Spleen (tissue), 11 donors: ENCODE data around the gene ZMYND8. TPM values are rescaled to one million over a fixed set of nuclear protein-coding genes. Genes with fewer than 3 reads are reported as not detected.

Experiments used
- DNase-seq: peaks from one replicate; pipeline ENCODE4 v3.0.0-alpha.2; 2020
- H3K27ac ChIP-seq, 8 donors: fragments of 200-600 bp; sonication (generic) in 7 of 8; 1 replicate in 4 of 8; 2 replicates in 4 of 8; pipeline versions ENCODE4 v1.5.0 to v1.8.0; 2016 to 2021; ENCODE audit warnings: inconsistent platforms in 4 of 8, mild to moderate bottlenecking in 4 of 8, moderate library complexity in 1 of 8
- H3K27me3 ChIP-seq, 7 donors: fragments of 200-600 bp; sonication (generic) in 6 of 7; replicated peaks in 1 of 7; 1 replicate in 4 of 7; 2 replicates in 3 of 7; pipeline versions ENCODE4 v1.5.0 to v1.8.0; 2016 to 2021; ENCODE audit warnings: inconsistent platforms in 3 of 7, mild to moderate bottlenecking in 1 of 7
- H3K36me3 ChIP-seq, 6 donors: fragments of 200-600 bp; sonication (generic) in 5 of 6; 1 replicate in 4 of 6; 2 replicates in 2 of 6; pipeline versions ENCODE4 v1.5.0 to v1.8.0; 2016 to 2021; ENCODE audit warnings: inconsistent platforms in 2 of 6
- H3K4me1 ChIP-seq, 6 donors: fragments of 200-600 bp; sonication (generic) in 5 of 6; 1 replicate in 3 of 6; 2 replicates in 3 of 6; pipeline versions ENCODE4 v1.5.0 to v1.8.0; 2016 to 2021; ENCODE audit warnings: inconsistent platforms in 3 of 6
- H3K4me3 ChIP-seq, 8 donors: fragments of 200-600 bp; sonication (generic) in 7 of 8; 1 replicate in 4 of 8; 2 replicates in 4 of 8; pipeline versions ENCODE4 v1.5.0 to v1.8.0; 2016 to 2021; ENCODE audit warnings: inconsistent platforms in 4 of 8, mild to moderate bottlenecking in 4 of 8, moderate library complexity in 2 of 8
- H3K9me3 ChIP-seq, 8 donors: fragments of 200-600 bp; sonication (generic) in 7 of 8; 1 replicate in 4 of 8; 2 replicates in 4 of 8; pipeline versions ENCODE4 v1.5.0 to v1.8.0; 2016 to 2021; ENCODE audit warnings: inconsistent platforms in 4 of 8
- CTCF ChIP-seq, 11 experiments: fragments of 200-600 bp in 7 of 11; fragments of 450-650 bp in 4 of 11; sonication (generic) in 4 of 11; IDR thresholded peaks in 8 of 11; conservative IDR thresholded peaks in 3 of 11; 1 replicate in 7 of 11; 2 replicates in 4 of 11; pipeline versions ENCODE4 v1.4.0 to v1.8.0; 2016 to 2021; ENCODE audit warnings: antibody characterized with exemption in 11 of 11, inconsistent platforms in 4 of 11, mild to moderate bottlenecking in 1 of 11
- POLR2A ChIP-seq, 3 donors: fragments of 450-650 bp; IDR thresholded peaks; one replicate each; pipeline ENCODE4 v1.5.1; 2017; ENCODE audit warnings: antibody characterized with exemption in 3 of 3, mild to moderate bottlenecking in 1 of 3
- POLR2AphosphoS5 ChIP-seq, 3 donors: sonication (generic); formaldehyde crosslinking; IDR thresholded peaks; one replicate each; pipeline ENCODE4 v1.5.1; 2017; ENCODE audit warnings: antibody characterized with exemption in 3 of 3
- WGBS, 5 donors: extraction: QIAGEN DNeasy Blood & Tissue Kit in 3 of 5; methylation state at CpG; one replicate each; pipeline versions ENCODE4 v1.1.5 to v1.1.7; 2013 to 2018; 5-methylcytosine and 5-hydroxymethylcytosine counted together
- intact Hi-C: fragments of 100-400 bp; cut with DNase I; formaldehyde crosslinking; loops from one replicate; pipeline ENCODE4 v1.15.0; 2023; ENCODE audit warnings: low total_unique reads
- polyA plus RNA-seq, 3 donors: library from polyadenylated mRNA; stranded (reverse); fragments of 200-250 nt; gene quantifications; one replicate each; pipeline ENCODE4 v1.2.1, GENCODE V29; 2013
- total RNA-seq, 7 donors: library from RNA; depleted of rRNA in 3 of 7; stranded (reverse); fragments of >200 nt in 3 of 7; fragmentation: NEBNext Ultra II Directional in 4 of 7; extraction: Animal tissue kit (Norgen Biotek cat#: 25700) in 4 of 7; gene quantifications; one replicate each; pipeline versions ENCODE4 v1.1.0 to v1.2.1, GENCODE V29; 2016 to 2021
- donor health status: healthy with polysubstance abuse.
- donor health status: DM: no; HTN: no; CAD: no; lungs with moderate emphysema.
- donor health status: DM: no; HTN: no; CAD: no.
- donor health status: Bipolar disorder and iron deficiency.
- donor health status: healthy.
- donor health status: DM: no; HTN: no; CAD: no.
- donor health status: DM: yes; HTN: yes; CAD: no.

ZMYND8 gene
- total and polyA plus RNA-seq, 10 donors: 12.5 to 64.0 (median 46.8) TPM

DNA sequence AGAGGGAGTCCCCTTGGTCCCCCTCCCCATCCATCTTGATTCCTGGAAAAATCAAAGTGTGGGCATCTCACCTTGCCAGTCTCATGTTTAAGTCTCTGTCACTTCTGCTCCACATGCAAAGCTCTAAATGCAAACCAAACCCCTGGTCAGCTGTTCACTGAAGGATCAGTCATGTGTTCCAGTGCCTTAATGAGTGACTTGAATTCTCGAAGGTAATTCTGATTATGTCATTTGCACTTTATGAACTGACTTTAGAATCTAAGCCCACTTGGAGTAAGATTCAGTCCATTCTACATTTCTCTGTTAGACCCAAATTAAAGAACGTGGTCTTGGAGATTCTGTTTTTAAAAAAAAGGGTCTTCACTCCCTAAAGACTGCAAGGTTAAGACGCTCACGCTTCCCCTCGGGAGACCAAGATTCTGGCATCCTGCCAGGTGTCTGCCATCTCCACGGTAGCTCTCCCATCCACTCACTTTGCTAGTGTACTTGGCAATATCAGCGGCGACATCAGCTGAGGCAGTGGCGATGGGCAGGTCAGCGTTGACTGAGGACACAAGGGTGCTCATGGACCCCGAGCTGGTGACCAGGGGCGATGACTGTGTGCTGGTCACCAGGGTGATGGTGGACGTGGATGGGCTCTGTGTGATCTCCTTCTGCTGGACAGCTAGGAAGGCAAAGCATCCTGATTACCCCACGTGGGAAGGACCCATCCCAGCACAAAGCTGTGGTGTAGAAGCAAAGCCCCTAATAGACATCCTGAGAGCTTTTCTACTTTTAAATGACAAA, 120.5 kb downstream of the ZMYND8 start:
- H3K27ac ChIP-seq: no peak overlapping the region
- no peak overlapping the region for H3K4me3 ChIP-seq
- H3K36me3 ChIP-seq: peaks cover 7 to 100% (median 82%) of the 10 kb centered on the region in 6 donors
- H3K27me3 ChIP-seq: no peaks in the 10 kb centered on the region
- TF ChIP-seq POLR2AphosphoS5 (IDR thresholded peaks at IDR 0.05) (peak; percentile 14 to 55 (median 34)), CTCF (IDR thresholded peaks at IDR 0.05 in 8 of 11, conservative IDR thresholded peaks at IDR 0.05 in 3 of 11) (no peak), POLR2A (IDR thresholded peaks at IDR 0.05) (no peak)
- no peaks in the 10 kb centered on the region for H3K9me3 ChIP-seq
- 87 to 93% (median 92%) methylated on average over 14 of the region's 14 CpGs for WGBS, 5 donors
- DNase-seq: no peak
- intact Hi-C loops: no loop called here
- peaks cover 0 to 22% (median 0%) of the 10 kb centered on the region in 6 donors for H3K4me1 ChIP-seq

- Histone ChIP-seq H3K27ac (no peak overlapping the region), H3K27me3 (no peaks in the 10 kb centered on the region), H3K4me1 (peaks cover 0 to 16% (median 0%) of the 10 kb centered on the region in 6 donors), H3K4me3 (no peak overlapping the region), H3K9me3 (no peaks in the 10 kb centered on the region), H3K36me3 (peaks cover 7 to 100% (median 85%) of the 10 kb centered on the region in 6 donors)
- no peak for DNase-seq
- TF ChIP-seq CTCF (IDR thresholded peaks at IDR 0.05 in 8 of 11, conservative IDR thresholded peaks at IDR 0.05 in 3 of 11) (no peak), POLR2AphosphoS5 (IDR thresholded peaks at IDR 0.05) (no peak), POLR2A (IDR thresholded peaks at IDR 0.05) (no peak)
- intact Hi-C loops: no loop called here
- 96 to 97% (median 97%) methylated on average over 6 of the region's 6 CpGs for WGBS, 5 donors
Observed at GRCh38 chr20:47235111-47235510, 121.4 kb downstream of the ZMYND8 start.

DNA sequence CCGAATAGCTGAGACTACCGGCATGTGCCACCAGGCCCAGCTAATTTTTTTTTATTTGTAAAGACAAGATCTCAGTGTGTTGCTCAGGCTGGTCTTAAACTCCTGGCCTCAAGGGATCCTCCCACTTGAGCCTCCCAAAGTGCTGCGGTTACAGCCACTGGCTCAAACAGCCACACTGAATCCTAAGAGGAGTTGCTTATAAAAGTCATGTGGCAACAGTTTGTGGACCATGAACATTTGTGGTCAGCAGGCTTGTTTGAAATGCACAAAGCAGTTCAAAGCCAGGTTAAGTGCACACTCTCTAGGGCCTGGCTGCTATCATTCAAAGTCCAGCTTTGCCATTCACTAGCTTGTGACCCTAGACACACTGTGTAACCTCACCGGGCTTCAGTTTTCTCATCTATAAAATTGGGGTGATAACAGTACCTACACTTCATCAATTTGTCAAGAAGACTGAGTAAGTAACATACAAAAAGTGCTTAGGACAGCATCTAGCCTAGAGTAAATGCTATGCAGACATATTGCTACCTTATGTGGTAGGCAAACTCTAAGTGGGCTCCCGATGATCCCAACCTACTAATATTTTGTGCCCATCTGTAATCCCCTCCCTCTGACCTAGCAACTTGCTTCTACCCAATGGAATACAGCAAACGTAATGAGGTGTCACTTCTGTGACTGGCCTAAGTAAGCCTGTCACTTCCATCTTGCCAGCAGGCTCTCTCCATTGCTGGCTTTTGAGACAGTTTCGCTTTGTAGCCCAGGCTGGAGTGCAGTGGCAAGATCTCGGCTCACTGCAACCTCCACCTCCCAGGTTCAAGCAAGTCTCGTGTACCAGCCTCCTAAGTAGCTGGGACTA, 122.9 kb downstream of the ZMYND8 start:
- 94 to 97% (median 95%) methylated on average over 9 of the region's 9 CpGs for WGBS, 5 donors
- Histone ChIP-seq H3K9me3 (no peaks in the 10 kb centered on the region), H3K27me3 (no peaks in the 10 kb centered on the region), H3K27ac (no peak overlapping the region), H3K4me3 (no peak overlapping the region), H3K36me3 (peaks cover 7 to 100% (median 91%) of the 10 kb centered on the region in 6 donors), H3K4me1 (peaks cover 0 to under 1% (median 0%) of the 10 kb centered on the region in 6 donors)
- intact Hi-C loops: no loop called here
- DNase-seq: no peak
- TF ChIP-seq CTCF (IDR thresholded peaks at IDR 0.05 in 8 of 11, conservative IDR thresholded peaks at IDR 0.05 in 3 of 11) (no peak), POLR2A (IDR thresholded peaks at IDR 0.05) (no peak), POLR2AphosphoS5 (IDR thresholded peaks at IDR 0.05) (no peak)

DNA sequence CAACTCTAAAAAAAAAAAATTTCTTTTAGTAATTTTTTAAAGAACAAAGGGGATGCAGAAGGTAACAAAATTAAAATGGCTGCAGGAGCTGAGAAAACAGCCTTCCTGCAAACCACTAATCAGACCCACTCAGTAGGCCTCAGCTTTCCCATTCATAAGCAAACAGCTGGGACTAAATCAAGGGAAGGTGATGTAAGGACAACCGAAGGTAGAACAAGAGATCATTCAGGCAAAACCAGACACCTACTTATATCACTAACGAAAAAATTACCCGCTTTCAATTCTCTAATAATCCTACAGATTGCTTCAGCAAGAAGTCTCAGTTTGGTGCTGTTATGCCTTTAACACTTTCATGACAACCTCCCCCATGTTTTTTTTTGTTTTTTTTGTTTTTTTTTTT, 124.0 kb downstream of the ZMYND8 start:
- Histone ChIP-seq H3K4me3 (no peak overlapping the region), H3K9me3 (no peaks in the 10 kb centered on the region), H3K4me1 (no peaks in the 10 kb centered on the region), H3K27me3 (no peaks in the 10 kb centered on the region), H3K27ac (no peak overlapping the region), H3K36me3 (peaks cover 7 to 100% (median 91%) of the 10 kb centered on the region in 6 donors)
- intact Hi-C loops: no loop called here
- DNase-seq: no peak
- WGBS, 5 donors: 78 to 96% (median 91%) methylated on average over 3 of the region's 3 CpGs
- TF ChIP-seq POLR2AphosphoS5 (IDR thresholded peaks at IDR 0.05) (no peak), POLR2A (IDR thresholded peaks at IDR 0.05) (no peak), CTCF (IDR thresholded peaks at IDR 0.05 in 8 of 11, conservative IDR thresholded peaks at IDR 0.05 in 3 of 11) (no peak)
